Right lobe of liver (tissue), 4 donors: ENCODE data around the gene RHOT2.

Experiments used
- POLR2A ChIP-seq: fragments of 450-650 bp; IDR thresholded peaks from one replicate; pipeline ENCODE4 v1.6.1; 2017; ENCODE audit warnings: antibody characterized with exemption, mild to moderate bottlenecking
- TF ChIP-seq, protein P1 (sequence below), 4 donors: fragments of 200-600 bp in 3 of 4; fragments of 450-650 bp in 1 of 4; IDR thresholded peaks; one replicate each; pipeline versions ENCODE4 v1.5.1 to v1.8.0; 2016 to 2022; ENCODE audit warnings: antibody characterized with exemption in 4 of 4, mild to moderate bottlenecking in 2 of 4
- donor health status: DM: no; HTN: no; CAD: no.
- donor health status: DM: no; HTN: no; CAD: no.
- donor health status: DM: no; HTN: yes; CAD: no.

DNA sequence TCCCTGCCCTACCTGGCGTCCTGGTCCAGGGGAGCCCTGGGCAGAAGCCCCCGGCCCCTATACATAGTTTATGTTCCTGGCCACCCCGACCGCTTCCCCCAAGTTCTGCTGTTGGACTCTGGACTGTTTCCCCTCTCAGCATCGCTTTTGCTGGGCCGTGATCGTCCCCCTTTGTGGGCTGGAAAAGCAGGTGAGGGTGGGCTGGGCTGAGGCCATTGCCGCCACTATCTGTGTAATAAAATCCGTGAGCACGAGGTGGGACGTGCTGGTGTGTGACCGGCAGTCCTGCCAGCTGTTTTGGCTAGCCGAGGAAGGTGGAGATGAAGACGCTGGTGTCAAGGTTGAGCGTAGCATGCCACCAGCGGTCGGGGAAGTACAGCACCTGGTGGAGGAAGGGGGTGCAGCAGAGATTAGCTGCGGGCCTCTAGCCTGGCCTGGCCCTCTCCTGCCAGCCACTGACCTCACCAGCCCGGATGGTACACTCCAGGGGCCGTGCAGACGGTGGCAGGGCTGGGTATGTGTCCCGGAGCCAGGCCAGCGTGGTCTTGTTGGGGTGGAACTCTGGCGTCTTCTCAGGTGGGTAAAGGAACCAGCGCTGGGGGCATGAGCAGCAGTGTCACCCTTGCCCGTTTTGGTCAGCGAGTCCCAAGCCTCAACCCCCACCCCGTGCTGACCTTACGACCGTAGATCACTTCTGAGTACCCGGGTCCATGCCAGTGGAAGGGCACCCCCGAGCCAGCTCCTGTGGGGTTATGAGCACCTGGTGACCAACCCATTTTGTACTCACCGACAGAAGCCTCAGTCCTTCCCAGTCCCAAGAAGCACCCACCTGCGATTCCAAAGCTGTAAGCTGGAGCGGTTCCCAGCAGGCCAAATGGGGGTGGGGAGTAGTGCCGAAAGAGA lies 14.8 kb downstream of the RHOT2 start:
- TF ChIP-seq, protein P1, sequence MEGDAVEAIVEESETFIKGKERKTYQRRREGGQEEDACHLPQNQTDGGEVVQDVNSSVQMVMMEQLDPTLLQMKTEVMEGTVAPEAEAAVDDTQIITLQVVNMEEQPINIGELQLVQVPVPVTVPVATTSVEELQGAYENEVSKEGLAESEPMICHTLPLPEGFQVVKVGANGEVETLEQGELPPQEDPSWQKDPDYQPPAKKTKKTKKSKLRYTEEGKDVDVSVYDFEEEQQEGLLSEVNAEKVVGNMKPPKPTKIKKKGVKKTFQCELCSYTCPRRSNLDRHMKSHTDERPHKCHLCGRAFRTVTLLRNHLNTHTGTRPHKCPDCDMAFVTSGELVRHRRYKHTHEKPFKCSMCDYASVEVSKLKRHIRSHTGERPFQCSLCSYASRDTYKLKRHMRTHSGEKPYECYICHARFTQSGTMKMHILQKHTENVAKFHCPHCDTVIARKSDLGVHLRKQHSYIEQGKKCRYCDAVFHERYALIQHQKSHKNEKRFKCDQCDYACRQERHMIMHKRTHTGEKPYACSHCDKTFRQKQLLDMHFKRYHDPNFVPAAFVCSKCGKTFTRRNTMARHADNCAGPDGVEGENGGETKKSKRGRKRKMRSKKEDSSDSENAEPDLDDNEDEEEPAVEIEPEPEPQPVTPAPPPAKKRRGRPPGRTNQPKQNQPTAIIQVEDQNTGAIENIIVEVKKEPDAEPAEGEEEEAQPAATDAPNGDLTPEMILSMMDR (IDR thresholded peaks at IDR 0.05), result no peak
- TF ChIP-seq POLR2A, result no peak
